Measurements from ENCODE around the gene TCF7L1.

DNA sequence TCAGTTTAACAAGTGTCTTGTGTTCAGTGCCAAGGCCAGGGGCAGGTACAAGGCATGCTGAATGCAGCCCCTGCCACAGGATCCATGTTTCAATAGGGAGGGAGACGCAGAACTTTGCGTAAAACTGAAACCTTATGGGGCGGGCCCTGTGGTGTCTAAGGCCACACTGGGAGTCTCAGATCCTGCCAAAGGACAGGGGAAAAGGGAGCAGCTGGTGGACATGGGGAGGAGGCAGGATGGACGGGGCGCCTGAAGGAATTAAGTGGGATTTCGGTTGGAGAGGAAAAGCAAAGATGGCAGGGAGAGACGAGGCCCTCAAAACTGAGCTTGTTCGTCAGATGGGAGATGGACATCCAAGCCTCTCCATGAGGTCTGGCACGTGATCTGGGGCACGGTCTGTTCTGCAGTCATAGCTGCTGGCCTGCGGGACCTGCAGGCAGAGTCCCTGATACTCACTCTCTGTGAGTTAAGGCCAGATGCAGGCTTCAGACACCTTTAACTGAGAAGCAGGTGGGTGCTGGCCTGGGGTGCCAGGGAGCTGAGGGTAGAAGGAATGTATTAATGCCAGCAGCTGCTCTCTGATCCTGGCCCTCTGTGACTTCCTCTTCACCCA, 48.8 kb downstream of the TCF7L1 start:
- TF ChIP-seq, protein P1, sequence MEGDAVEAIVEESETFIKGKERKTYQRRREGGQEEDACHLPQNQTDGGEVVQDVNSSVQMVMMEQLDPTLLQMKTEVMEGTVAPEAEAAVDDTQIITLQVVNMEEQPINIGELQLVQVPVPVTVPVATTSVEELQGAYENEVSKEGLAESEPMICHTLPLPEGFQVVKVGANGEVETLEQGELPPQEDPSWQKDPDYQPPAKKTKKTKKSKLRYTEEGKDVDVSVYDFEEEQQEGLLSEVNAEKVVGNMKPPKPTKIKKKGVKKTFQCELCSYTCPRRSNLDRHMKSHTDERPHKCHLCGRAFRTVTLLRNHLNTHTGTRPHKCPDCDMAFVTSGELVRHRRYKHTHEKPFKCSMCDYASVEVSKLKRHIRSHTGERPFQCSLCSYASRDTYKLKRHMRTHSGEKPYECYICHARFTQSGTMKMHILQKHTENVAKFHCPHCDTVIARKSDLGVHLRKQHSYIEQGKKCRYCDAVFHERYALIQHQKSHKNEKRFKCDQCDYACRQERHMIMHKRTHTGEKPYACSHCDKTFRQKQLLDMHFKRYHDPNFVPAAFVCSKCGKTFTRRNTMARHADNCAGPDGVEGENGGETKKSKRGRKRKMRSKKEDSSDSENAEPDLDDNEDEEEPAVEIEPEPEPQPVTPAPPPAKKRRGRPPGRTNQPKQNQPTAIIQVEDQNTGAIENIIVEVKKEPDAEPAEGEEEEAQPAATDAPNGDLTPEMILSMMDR (IDR thresholded peaks at IDR 0.05; ENCODE audit: extremely low read depth in 1 of 2, insufficient read depth in 1 of 2, low read depth in 1 of 2, low read length in 2 of 2), result no peak
- no peak for TF ChIP-seq POLR2A (IDR thresholded peaks at IDR 0.05; ENCODE audit: low read depth, low read length)

Measured in endothelial cell of umbilical vein (primary cell).